Activated naive CD8-positive, alpha-beta T cell treated with anti-CD3 and anti-CD28 coated beads, Interleukin-2, amount 50 U/mL, for 24 hours (primary cell): ENCODE results near the gene LLGL1.

ENCODE experiments used
- ATAC-seq: fragments of 150-1000 bp; cut with Tn5 transposase; one replicate; pipeline ENCODE4 v1.10.0; 2021
- DNase-seq: peaks from one replicate; pipeline ENCODE4 v3.0.0; 2021
- H3K27ac Mint-ChIP-seq: one replicate; pipeline ENCODE4 v1.8.0; 2021; ENCODE audit warnings: mild to moderate bottlenecking, mixed read lengths
- H3K27me3 Mint-ChIP-seq: one replicate; pipeline ENCODE4 v1.8.0; 2021; ENCODE audit warnings: mixed read lengths
- H3K36me3 Mint-ChIP-seq: one replicate; pipeline ENCODE4 v1.8.0; 2021; ENCODE audit warnings: low read depth, mixed read lengths
- H3K4me1 Mint-ChIP-seq: one replicate; pipeline ENCODE4 v1.8.0; 2021; ENCODE audit warnings: mixed read lengths
- H3K4me3 Mint-ChIP-seq: one replicate; pipeline ENCODE4 v1.8.0; 2021; ENCODE audit warnings: mild to moderate bottlenecking, moderate library complexity, mixed read lengths
- H3K9me3 Mint-ChIP-seq: one replicate; pipeline ENCODE4 v1.8.0; 2021; ENCODE audit warnings: mixed read lengths

Gene LLGL1

DNA sequence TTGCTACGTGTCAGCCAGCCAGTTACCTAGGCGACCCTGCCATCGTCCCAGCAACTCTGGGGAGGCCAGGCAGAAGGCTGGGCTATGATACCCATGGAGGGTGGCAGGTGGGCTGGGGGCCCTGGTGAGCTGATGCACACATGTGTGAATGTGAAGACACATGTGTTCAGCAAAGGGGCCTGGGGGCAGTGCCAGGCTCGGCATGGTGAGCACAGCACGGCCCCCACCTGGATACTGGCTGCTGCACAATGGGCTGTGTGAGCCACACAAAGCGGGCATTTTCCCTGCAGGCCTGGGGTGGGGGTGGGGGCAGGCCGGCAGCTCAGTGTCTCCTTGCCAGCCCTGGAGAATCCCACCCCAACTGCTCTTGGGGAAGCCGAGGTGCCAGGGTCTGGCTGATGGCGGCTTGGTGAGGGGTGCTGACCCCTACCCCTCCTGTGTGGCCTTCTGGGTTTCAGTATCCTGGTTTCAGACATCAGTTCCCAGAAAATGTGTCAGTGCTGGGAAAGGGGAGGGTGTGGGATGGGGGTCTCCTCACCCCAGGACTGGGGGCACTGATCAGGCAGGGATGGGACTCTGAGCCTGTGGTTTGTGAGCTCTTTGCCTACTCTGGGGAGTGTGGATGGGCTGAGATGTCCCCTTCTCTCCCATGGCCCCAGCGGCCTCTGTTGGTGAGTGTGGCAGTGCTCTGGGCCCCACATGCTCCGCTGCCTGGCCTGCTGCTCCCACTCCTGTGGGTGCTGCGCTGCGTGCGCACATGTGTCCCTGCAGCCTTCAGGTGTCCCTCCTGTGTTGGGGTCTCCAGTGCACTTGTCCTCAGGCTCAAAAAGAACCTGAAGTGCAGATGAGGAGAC is 5.1 kb downstream of the LLGL1 start:
- no peak overlapping the region for H3K4me3 Mint-ChIP-seq

DNA sequence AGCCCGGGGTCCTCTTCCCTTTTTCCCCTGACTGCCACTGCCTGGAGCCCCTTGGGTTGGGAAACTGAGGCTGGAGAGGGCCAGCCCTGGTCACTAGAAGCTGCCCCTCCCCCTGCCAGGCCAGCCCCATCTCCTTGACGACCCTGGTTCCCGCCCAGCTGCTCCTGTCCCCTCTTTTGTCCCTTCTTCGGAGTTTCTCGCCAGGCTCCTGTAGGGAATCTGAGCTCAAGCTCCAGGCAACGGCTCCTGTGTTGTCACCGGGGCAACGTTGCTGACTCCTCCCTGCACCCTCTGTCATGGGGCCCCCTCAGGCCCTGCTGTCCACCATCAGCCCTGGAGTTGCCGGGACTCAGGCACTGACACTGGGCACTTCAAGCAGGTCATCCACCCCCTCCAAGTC is 5.7 kb downstream of the LLGL1 start:
- H3K27ac Mint-ChIP-seq = no peak overlapping the region
- no peak for DNase-seq
- no peaks in the 10 kb centered on the region for H3K36me3 Mint-ChIP-seq
- no peak for ATAC-seq
- H3K4me1 Mint-ChIP-seq = peaks cover 19% of the 10 kb centered on the region
- H3K27me3 Mint-ChIP-seq = no peaks in the 10 kb centered on the region
- H3K9me3 Mint-ChIP-seq = no peaks in the 10 kb centered on the region
- no peak overlapping the region for H3K4me3 Mint-ChIP-seq

More for the DNA sequence above, 5.1 kb downstream of the LLGL1 start:
- H3K4me1 Mint-ChIP-seq = peaks cover 16% of the 10 kb centered on the region
- DNase-seq (no peak), ATAC-seq (no peak)
- H3K36me3 Mint-ChIP-seq = no peaks in the 10 kb centered on the region
- H3K9me3 Mint-ChIP-seq = no peaks in the 10 kb centered on the region
- H3K27ac Mint-ChIP-seq = no peak overlapping the region
- no peaks in the 10 kb centered on the region for H3K27me3 Mint-ChIP-seq

DNA sequence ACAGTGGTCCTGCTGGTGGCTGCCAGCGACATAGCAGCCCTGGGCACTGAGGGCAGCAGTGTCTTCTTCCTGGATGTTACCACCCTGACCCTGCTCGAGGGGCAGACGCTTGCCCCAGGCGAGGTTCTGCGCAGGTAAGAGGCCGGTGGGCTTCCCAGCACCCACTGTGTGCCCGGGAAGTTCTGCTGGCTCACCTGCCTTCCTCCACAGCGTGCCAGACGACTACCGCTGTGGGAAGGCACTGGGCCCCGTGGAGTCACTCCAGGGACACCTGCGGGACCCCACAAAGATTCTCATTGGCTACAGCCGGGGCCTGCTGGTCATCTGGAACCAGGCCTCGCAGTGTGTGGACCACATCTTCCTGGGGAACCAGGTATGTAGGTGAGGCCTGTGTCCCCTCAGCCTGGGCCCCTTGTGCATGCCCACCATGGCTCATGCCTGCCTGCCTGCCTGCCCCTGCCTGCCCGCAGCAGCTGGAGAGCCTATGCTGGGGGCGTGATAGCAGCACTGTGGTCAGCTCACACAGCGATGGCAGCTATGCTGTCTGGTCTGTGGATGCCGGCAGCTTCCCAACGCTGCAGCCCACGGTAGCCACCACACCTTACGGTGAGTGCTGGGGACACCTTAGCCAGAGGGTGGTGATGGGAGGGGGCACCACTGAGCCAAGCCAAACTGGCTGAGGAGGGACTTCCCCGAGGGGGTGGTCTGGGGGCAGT is 8.5 kb downstream of the LLGL1 start:
- Mint-ChIP-seq H3K27me3 (no peaks in the 10 kb centered on the region), H3K36me3 (peaks cover 2% of the 10 kb centered on the region), H3K27ac (no peak overlapping the region), H3K4me1 (peaks cover 11% of the 10 kb centered on the region), H3K4me3 (no peak overlapping the region), H3K9me3 (no peaks in the 10 kb centered on the region)
- DNase-seq (no peak), ATAC-seq (no peak)

DNA sequence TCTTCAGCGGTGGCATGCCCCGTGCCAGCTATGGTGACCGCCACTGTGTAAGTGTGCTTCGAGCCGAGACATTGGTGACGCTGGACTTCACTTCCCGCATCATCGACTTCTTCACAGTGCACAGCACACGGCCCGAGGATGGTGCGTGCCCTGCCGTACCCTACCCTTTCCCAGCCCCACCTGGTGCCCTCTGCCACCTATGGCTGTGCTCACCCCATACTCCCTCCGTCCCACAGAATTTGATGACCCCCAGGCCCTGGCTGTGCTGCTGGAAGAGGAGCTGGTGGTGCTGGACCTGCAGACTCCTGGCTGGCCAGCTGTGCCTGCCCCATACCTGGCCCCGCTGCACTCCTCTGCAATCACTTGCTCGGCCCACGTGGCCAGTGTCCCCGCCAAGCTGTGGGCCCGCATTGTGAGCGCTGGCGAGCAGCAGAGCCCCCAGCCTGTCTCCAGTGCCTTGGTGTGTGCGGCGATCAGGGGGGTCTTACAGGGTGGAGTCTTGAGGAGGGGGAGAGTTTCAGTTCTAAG is 9.5 kb downstream of the LLGL1 start:
- ATAC-seq (no peak), DNase-seq (no peak)
- Mint-ChIP-seq H3K4me3 (no peak overlapping the region), H3K36me3 (peaks cover 4% of the 10 kb centered on the region), H3K27ac (peak overlapping the region; percentile 75), H3K9me3 (no peaks in the 10 kb centered on the region), H3K4me1 (peaks cover 11% of the 10 kb centered on the region), H3K27me3 (no peaks in the 10 kb centered on the region)

DNA sequence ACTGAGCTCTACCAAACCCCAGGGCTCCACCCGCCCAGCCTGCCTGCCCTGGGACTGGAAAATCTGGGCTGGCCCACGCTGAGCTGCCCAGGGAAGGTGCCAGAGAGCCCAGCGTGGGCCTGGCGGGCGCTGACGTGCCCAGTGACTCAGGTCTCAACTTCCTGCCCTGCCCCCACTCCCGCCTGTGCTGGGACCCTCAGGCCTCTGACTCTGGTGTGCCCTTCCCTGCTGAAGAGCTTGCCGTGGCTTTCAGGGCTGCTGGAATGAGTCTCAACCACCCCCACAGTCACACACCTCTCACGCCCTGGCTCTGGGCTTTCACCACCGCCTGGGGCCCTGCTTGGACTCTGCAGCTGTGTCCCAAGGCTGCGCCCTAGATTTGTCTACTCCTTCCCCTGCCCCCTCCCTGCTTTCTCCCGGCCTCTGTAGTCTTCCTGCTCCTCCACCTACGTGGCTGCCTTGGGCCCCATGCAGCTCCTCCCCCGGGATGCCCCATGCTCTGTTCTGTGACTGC is 10.4 kb downstream of the LLGL1 start:
- no peaks in the 10 kb centered on the region for H3K9me3 Mint-ChIP-seq
- H3K36me3 Mint-ChIP-seq = peaks cover 4% of the 10 kb centered on the region
- DNase-seq = peak; percentile 63
- no peaks in the 10 kb centered on the region for H3K27me3 Mint-ChIP-seq
- H3K4me3 Mint-ChIP-seq = no peak overlapping the region
- peak overlapping the region; percentile 75 for H3K27ac Mint-ChIP-seq
- H3K4me1 Mint-ChIP-seq = peaks cover 11% of the 10 kb centered on the region
- peak; percentile 80 for ATAC-seq

DNA sequence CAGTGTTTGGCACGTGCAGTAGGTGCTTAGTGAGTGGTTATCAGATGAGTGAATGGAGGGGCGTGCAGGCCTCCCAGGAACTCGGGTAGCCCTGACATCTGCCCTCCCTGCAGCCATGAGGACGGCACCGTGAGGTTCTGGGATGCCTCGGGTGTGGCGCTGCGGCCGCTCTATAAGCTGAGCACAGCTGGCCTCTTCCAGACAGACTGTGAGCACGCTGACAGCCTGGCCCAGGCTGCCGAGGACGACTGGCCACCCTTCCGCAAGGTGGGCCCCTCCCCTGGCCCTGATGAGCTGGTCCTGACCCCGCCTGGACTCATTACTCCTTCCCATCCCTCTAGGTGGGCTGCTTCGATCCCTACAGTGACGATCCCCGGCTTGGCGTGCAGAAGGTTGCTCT is 11.1 kb downstream of the LLGL1 start:
- ATAC-seq = no peak

DNA sequence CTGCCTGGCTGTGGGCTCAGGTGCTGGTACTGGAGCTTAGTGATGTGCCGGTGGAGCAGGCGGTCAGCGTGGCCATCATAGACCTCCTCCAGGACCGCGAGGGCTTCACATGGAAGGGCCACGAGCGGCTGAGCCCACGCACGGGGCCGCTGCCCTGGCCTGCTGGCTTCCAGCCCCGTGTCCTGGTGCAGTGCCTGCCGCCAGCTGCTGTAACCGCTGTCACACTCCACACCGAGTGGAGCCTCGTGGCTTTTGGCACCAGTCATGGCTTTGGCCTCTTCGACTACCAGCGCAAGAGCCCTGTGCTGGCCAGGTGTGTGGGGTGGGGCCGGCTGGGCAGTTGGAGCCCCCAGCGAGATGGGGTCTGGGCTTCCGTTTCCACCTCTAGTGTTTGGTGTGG is 12.0 kb downstream of the LLGL1 start:
- Mint-ChIP-seq H3K4me1 (peaks cover 11% of the 10 kb centered on the region), H3K9me3 (no peaks in the 10 kb centered on the region), H3K4me3 (no peak overlapping the region), H3K27me3 (no peaks in the 10 kb centered on the region), H3K27ac (no peak overlapping the region), H3K36me3 (peaks cover 4% of the 10 kb centered on the region)
- no peak for ATAC-seq
- no peak for DNase-seq

More for the DNA sequence above, 11.1 kb downstream of the LLGL1 start:
- peak overlapping the region; percentile 75 for H3K27ac Mint-ChIP-seq
- no peak overlapping the region for H3K4me3 Mint-ChIP-seq
- H3K4me1 Mint-ChIP-seq = peaks cover 11% of the 10 kb centered on the region
- DNase-seq = no peak
- no peaks in the 10 kb centered on the region for H3K27me3 Mint-ChIP-seq
- peaks cover 4% of the 10 kb centered on the region for H3K36me3 Mint-ChIP-seq
- no peaks in the 10 kb centered on the region for H3K9me3 Mint-ChIP-seq

DNA sequence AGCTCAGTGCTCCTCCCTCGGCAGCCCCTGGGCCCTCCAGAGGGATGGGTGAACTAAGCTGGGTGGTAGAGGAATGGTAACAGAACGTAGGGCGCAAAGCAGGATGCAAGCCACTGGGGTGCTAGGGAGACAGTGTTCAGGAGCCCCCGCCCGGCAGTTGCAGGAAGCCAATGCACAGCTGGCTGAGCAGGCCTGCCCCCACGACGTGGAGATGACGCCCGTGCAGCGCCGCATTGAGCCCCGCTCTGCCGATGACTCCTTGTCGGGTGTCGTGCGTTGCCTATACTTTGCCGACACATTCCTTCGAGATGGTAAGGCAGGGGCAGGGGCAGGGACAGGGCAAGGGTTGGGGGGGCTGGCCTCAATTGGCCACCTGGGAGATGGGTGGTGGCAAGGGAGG is 12.9 kb downstream of the LLGL1 start:
- peaks cover 11% of the 10 kb centered on the region for H3K4me1 Mint-ChIP-seq
- peaks cover 5% of the 10 kb centered on the region for H3K36me3 Mint-ChIP-seq
- DNase-seq = no peak
- no peak for ATAC-seq
- H3K27me3 Mint-ChIP-seq = no peaks in the 10 kb centered on the region
- no peak overlapping the region for H3K27ac Mint-ChIP-seq
- H3K9me3 Mint-ChIP-seq = no peaks in the 10 kb centered on the region
- no peak overlapping the region for H3K4me3 Mint-ChIP-seq

DNA sequence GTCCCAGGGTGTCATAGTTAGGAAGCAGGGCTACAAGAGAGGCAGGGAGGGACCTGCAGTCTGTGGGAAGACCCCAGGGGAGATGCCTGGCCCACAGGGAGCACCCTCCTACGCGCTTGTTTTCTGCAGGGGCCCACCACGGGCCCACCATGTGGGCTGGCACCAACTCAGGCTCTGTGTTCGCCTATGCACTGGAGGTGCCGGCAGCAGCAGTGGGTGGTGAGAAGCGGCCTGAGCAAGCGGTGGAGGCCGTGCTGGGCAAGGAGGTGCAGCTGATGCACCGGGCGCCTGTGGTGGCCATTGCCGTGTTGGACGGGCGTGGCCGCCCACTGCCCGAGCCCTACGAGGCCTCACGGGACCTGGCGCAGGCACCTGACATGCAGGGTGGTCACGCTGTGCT is 15.0 kb downstream of the LLGL1 start:
- H3K27me3 Mint-ChIP-seq = no peaks in the 10 kb centered on the region
- H3K9me3 Mint-ChIP-seq = no peaks in the 10 kb centered on the region
- peaks cover 8% of the 10 kb centered on the region for H3K36me3 Mint-ChIP-seq
- no peak for ATAC-seq
- H3K27ac Mint-ChIP-seq = no peak overlapping the region
- peaks cover 10% of the 10 kb centered on the region for H3K4me1 Mint-ChIP-seq
- H3K4me3 Mint-ChIP-seq = no peak overlapping the region
- DNase-seq = no peak

DNA sequence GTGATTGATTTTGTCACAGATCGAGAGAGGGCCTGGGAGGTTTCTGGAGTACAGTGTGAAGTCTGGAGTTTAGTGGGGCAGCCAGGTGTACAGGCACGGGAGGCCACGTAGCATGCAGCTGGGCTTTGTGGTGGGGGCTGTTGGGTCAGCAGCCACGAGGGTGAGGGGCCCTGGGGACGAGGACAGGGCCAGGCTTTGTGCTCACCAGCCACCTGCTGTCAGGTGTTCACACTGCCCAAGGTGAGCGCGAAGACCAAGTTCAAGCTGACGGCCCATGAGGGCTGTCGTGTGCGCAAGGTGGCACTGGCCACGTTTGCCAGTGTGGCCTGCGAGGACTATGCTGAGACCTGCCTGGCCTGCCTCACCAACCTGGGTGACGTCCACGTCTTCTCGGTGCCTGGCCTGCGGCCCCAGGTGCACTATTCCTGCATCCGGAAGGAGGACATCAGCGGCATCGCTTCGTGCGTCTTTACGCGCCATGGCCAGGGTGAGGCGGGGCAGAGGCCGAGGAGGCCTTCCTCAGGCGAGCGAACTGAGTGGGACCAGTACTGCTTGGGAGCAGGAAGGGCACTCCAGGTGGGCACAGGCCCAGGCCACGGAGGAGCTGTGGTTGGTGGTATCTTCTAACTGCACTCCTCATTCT is 15.9 kb downstream of the LLGL1 start:
- H3K4me3 Mint-ChIP-seq = no peak overlapping the region
- peaks cover 10% of the 10 kb centered on the region for H3K36me3 Mint-ChIP-seq
- H3K9me3 Mint-ChIP-seq = no peaks in the 10 kb centered on the region
- no peaks in the 10 kb centered on the region for H3K27me3 Mint-ChIP-seq
- H3K4me1 Mint-ChIP-seq = peaks cover under 1% of the 10 kb centered on the region
- DNase-seq = no peak
- ATAC-seq = no peak
- H3K27ac Mint-ChIP-seq = no peak overlapping the region

DNA sequence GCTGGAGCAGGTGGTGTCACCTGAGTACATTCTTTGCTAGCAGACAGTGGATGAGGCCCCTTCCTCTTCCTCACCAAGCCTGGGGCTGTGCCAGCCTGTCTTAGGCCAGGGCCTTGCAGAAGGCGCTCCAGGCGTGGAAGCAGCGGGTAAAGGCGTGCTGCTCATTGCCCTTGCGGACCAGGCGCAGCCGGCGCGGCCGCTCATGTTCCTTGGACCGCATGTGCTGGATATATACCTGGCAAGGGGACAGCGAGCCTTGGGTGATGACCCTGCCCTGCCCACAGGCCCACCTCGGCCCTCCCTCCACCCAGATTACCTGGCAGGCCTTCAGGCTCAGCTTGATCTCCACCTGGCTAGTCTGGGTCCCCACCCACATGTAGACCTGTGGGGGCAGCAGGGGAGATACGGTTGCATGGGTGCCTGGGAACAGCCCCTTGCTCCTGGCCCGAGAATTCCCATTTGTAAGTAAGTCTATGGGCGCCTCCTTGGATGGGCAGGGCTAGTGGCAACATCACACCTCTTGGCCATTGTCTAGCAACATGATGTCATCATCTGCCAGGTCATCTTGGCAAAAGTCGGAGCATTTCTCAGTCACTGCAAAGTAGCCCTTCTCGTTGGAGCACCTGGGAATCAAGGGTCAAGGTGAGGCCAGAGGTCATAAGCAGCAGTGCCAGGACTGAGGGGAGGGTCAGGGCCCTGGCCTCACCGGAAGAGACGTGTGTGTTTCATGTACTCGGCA is 19.8 kb downstream of the LLGL1 start:
- H3K4me3 Mint-ChIP-seq = no peak overlapping the region
- peaks cover 17% of the 10 kb centered on the region for H3K36me3 Mint-ChIP-seq
- no peaks in the 10 kb centered on the region for H3K4me1 Mint-ChIP-seq
- no peak for DNase-seq
- H3K27me3 Mint-ChIP-seq = no peaks in the 10 kb centered on the region
- H3K9me3 Mint-ChIP-seq = no peaks in the 10 kb centered on the region
- ATAC-seq = no peak
- H3K27ac Mint-ChIP-seq = no peak overlapping the region

DNA sequence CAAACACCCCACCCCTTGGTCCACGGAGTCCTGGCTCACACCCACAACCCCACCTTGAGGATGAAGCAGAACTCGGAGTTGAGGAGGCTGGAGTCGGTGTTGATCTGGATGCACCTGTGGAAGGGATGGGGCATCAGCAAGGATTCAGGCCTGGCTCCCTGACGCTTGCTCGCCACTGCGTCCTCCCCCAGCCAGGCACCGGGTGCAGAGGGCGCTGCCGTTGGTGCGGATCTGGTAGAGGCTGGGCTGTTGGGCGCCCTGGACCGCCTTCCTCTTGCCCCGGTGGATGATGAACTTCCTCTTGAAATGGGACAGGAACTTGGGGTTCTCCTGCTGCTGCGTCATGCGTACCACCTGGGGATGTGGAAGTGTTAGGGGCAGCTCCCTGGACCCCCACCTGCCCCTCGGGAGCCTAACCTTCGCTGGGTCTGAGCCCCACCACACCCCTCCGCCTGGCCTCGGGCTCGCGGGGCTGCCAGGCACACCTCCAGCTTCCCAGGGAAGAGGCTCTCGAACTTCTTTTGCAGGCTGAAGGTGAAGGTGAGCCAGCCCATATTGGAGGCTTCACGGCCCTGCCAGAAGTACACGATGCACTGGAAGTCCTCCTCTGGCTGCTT is 20.8 kb downstream of the LLGL1 start:
- Mint-ChIP-seq H3K9me3 (no peaks in the 10 kb centered on the region), H3K27ac (no peak overlapping the region), H3K36me3 (peaks cover 19% of the 10 kb centered on the region), H3K4me1 (no peaks in the 10 kb centered on the region), H3K4me3 (no peak overlapping the region), H3K27me3 (no peaks in the 10 kb centered on the region)
- no peak for ATAC-seq
- DNase-seq = no peak

DNA sequence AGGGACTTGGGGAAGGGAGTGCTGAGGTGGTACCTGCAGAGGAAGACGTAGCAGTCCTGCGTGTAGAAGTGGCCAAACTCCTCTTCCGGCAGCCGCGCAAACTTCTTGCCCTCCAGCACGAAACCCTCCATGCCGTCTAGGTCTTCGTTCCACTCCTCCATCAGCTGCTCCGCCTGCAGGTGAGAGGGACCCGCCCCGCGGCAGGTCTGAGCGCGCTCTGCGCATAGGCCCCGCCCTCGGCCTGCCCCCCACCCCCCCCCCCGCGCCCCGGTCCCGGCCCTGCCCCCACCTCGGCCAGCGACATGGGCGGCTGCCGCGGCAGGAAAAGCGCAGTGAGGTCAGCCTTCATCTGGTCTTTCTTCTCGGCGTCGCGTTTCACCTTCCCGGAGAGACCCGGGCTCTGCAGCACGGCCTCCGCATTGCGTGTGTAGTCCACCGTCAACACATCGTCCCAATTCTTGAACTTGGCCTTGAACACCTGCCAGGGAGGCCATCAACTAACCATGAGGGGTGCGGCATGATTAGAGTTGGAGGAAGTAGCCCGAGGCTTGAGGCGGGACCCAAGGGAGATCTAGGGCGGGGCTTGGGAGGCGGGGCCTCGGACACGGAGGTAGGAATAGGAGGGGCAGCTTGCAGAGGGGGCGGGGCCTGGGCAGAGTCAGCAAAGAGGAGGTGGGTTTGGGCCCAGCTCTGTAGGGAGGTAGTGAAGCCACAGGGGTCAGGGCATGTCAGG is 21.6 kb downstream of the LLGL1 start:
- no peaks in the 10 kb centered on the region for H3K27me3 Mint-ChIP-seq
- H3K9me3 Mint-ChIP-seq = no peaks in the 10 kb centered on the region
- ATAC-seq = no peak
- no peak overlapping the region for H3K27ac Mint-ChIP-seq
- H3K4me3 Mint-ChIP-seq = no peak overlapping the region
- H3K36me3 Mint-ChIP-seq = peaks cover 24% of the 10 kb centered on the region
- DNase-seq = peak; percentile 47
- no peaks in the 10 kb centered on the region for H3K4me1 Mint-ChIP-seq
